AG08395 (cell line): Measurements from ENCODE around the gene TBX15.
A peak's percentile ranks its signal among the peaks of the same experiment; 100 is the strongest.

ENCODE experiments used
- DNase-seq: peaks from one replicate; pipeline ENCODE4 v3.0.0; 2012; ENCODE audit warnings: mixed read lengths, low spot score

Gene TBX15

DNA sequence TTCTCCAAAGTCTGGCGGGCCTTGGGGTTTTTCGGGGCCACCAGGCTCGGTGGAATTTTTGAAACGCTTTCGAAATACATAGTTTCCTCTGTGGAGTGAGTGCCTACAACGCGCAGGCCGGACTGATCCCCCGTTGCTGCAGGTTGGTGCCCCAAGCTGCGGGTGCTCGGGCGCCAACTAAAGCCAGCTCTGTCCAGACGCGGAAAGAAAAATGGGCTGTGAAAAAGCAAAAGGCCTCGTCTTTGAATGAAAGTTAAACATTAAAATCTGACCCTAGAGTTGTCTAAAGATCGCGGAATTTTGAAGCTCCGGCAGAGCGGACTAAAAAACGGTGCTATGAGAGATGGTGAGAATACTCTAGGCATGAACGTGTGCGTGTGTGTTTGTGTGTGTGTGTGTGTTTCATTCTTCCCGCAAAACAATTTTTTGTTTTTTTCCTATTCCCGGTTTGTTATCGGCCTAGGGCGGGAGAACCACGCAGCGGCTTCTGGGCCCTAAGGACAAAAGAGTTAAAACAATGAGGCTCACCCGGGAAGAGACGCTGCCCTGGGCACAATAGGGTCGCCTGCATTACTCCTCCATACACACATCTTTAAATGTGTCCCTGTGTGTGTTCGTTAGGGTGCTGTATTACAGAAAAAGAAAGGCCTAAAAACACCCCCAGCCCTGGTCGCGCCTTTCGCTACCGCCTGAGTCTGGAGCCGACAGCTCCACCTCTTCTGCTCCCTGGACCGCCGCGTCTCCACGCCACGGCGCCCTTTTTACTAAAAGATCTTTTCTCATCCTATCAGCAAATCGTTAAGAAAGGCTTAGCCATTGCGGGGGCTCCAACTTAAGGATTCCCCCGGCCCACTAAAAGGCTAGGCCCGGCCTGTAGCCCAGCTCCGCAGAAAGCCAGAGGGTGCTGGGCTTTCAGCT is 3.2 kb downstream of the TBX15 start:
- DNase-seq, result no peak

GRCh38 chr1:118984086-118984721 is 3.9 kb downstream of the TBX15 start:
- peak; percentile 57 for DNase-seq

- no peak for DNase-seq
These were observed 4.5 kb downstream of the TBX15 start for GRCh38 chr1:118983558-118984041.

- DNase-seq, result no peak
These were observed 5.2 kb downstream of the TBX15 start for GRCh38 chr1:118982821-118983557.

DNA sequence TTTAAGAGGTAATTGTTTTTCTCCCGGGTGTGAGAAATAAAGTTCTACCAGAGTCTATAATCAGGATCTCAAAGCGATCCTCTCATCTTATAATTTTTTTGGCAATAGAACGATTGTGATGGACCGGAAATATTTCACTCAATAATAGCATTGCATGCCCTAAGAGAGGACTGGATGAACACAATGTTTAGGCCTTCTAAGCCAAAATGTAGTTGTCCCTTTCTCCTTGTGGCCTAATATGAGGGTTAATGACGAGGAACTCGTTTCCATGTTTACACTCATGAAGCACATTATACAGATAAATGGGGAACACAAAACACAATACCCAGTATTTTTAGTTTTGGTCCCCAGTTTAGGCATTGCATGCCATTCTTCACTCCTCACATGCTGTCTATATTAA is 5.9 kb downstream of the TBX15 start:
- no peak for DNase-seq

GRCh38 chr1:118981436-118981835 is 6.7 kb downstream of the TBX15 start:
- no peak for DNase-seq

GRCh38 chr1:118979754-118980575 is 8.2 kb downstream of the TBX15 start:
- DNase-seq, result no peak

- no peak for DNase-seq
These were observed 9.0 kb downstream of the TBX15 start for GRCh38 chr1:118978914-118979701.

GRCh38 chr1:118977600-118977999 is 10.5 kb downstream of the TBX15 start:
- DNase-seq, result no peak

GRCh38 chr1:118974661-118975060 is 13.5 kb downstream of the TBX15 start:
- no peak for DNase-seq

- DNase-seq, result peak; percentile 74
These were observed 14.5 kb downstream of the TBX15 start for GRCh38 chr1:118973531-118974137.

DNA sequence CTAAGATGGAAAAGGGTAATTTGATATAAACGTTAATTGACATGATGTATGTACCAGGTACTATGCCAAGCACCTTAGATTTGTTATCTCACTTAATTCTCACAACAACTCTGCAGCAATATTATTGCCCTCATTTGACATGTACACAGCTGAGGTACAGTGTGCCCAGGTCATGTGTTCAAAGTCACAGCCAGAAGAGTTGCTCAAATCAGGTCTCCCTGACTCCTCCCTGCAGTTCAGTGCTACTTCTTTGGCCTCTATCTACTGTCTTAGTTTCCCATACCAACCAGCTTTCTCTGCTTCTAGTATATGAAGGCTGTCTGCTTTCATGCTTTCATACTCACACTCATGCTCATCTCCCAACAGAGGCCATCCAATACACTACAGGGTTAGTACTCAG is 15.1 kb downstream of the TBX15 start:
- DNase-seq, result no peak

GRCh38 chr1:118970451-118970850 is 17.7 kb downstream of the TBX15 start:
- DNase-seq, result no peak

- DNase-seq, result peak; percentile 67
These were observed 24.4 kb downstream of the TBX15 start for GRCh38 chr1:118963456-118964430.

GRCh38 chr1:118963138-118963455 is 25.0 kb downstream of the TBX15 start:
- DNase-seq, result no peak

GRCh38 chr1:118961156-118961555 is 27.0 kb downstream of the TBX15 start:
- no peak for DNase-seq

DNA sequence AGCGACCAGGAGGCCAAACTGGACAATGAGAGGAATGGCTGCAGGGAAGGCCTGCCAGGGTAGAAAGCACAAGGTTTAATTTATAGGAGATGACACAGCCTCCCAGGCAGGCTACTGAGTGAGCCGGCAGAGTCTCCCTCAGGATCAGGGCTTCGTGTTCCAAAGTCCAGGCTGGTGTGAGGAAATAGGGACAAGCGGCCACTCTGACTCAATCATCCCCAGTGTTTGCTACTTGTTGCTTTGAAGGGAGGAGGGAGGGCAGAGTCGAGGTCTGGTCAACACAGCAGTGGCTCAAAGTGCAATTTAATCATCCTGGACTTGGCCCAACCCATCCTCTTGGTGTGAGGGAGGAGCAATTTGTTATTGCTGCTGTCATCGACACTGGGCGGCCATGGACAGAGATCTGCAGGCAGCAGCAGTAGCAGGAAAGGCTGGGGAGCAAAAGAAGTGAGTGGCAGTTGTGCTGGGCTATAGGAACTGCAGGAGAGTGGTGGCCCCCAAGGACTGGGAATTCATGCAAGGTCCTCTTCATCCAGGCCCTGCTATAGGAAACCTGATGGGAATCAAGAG is 27.5 kb downstream of the TBX15 start:
- peak; percentile 92 for DNase-seq

DNA sequence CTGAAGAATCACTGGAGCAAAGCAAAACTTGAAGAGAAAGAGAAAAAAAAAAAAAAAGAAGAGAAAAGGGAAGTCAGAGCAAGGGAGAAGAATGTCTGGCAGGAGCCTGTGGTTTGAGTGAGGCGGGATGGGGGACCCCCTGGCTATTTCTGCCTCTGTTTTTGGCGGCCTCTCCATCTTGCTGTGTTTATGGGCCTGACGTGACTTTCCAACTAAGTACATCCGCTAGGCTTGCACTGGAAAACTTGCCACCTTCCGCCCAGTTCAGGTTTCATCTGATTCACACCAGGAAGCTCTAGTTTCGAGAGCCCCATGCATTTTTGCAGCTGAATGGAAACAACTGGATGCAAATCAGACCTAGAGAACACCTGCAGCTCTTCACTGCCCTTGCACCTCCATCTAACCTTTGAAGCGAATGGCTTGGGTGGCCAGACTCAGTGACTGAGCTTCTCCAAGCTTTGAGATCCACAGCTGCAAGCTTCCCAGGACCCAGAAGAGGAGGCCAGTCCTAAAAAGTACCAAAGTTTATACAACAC is 28.0 kb downstream of the TBX15 start:
- DNase-seq, result no peak
